ENCODE data around the gene MOB3A. TPM values are rescaled to one million over a fixed set of nuclear protein-coding genes. Genes with fewer than 3 reads are reported as not detected.
A peak's percentile ranks its signal among the peaks of the same experiment; 100 is the strongest.

The MOB3A gene
- polyA plus RNA-seq, 1 donor (not counting 4 experiments of a cell fraction or from before 2014, with no cell fraction given), result 34.2 TPM

- FAIRE-seq, result no peak
- Histone ChIP-seq H3K4me1 (ENCODE audit: control insufficient read depth, extremely low read depth, insufficient read depth, low read length) (peaks cover 48% of the 10 kb centered on the region), H2AFZ (ENCODE audit: control insufficient read depth, low read length) (peak overlapping the region; percentile 26), H3K9me3 (ENCODE audit: control insufficient read depth, low read depth, low read length) (no peaks in the 10 kb centered on the region), H3K4me2 (ENCODE audit: control insufficient read depth, extremely low read depth, insufficient read depth, low read depth, low read length) (no peak overlapping the region), H3K4me3 (ENCODE audit: control insufficient read depth in 2 of 3, extremely low read depth in 1 of 3, insufficient read depth in 2 of 3, low read depth in 1 of 3, low read length in 3 of 3) (no peak overlapping the region), H3K9ac (ENCODE audit: control insufficient read depth, extremely low read depth, insufficient read depth, low read length) (no peak overlapping the region), H3K36me3 (ENCODE audit: control insufficient read depth in 2 of 2, extremely low read depth in 1 of 2, insufficient read depth in 2 of 2, low read length in 2 of 2) (peaks cover 0 to under 1% of the 10 kb centered on the region in 2 experiments), H3K9me1 (ENCODE audit: control insufficient read depth, extremely low read depth, insufficient read depth, low read length) (no peaks in the 10 kb centered on the region), H3K79me2 (ENCODE audit: control insufficient read depth, insufficient read depth, low read length) (peaks cover 9% of the 10 kb centered on the region), H4K20me1 (ENCODE audit: control insufficient read depth, extremely low read depth, insufficient read depth, low read length) (no peaks in the 10 kb centered on the region), H3K27ac (ENCODE audit: control insufficient read depth, insufficient read depth, low read length) (no peak overlapping the region), H3K27me3 (ENCODE audit: control insufficient read depth, extremely low read depth, insufficient read depth, low read length) (no peaks in the 10 kb centered on the region)
- DNase-seq (ENCODE audit: low read depth, low spot score), result no peak
- TF ChIP-seq CTCF (optimal IDR thresholded peaks at IDR 0.05 in 1 of 3, IDR thresholded peaks at IDR 0.05 in 1 of 3, conservative IDR thresholded peaks at IDR 0.05 in 1 of 3; ENCODE audit: extremely low read depth in 1 of 3, insufficient read depth in 2 of 3, low read length in 3 of 3) (no peak), EZH2 (IDR thresholded peaks at IDR 0.05; ENCODE audit: low read length) (no peak)
- dilution Hi-C loops (cut with MboI; ENCODE audit: extremely low pct_ligation_motif_present, low sequenced_read_pairs), result no loop called here
These were observed 41.4 kb downstream of the MOB3A start for GRCh38 chr19:2054763-2055162.

GRCh38 chr19:2053601-2054389 is 42.3 kb downstream of the MOB3A start:
- no peak for DNase-seq (ENCODE audit: low read depth, low spot score)
- Histone ChIP-seq H3K27me3 (ENCODE audit: control insufficient read depth, extremely low read depth, insufficient read depth, low read length) (no peaks in the 10 kb centered on the region), H2AFZ (ENCODE audit: control insufficient read depth, low read length) (no peak overlapping the region), H3K4me3 (ENCODE audit: control insufficient read depth in 2 of 3, extremely low read depth in 1 of 3, insufficient read depth in 2 of 3, low read depth in 1 of 3, low read length in 3 of 3) (no peak overlapping the region), H3K4me1 (ENCODE audit: control insufficient read depth, extremely low read depth, insufficient read depth, low read length) (peaks cover 49% of the 10 kb centered on the region), H3K79me2 (ENCODE audit: control insufficient read depth, insufficient read depth, low read length) (peaks cover 19% of the 10 kb centered on the region), H3K4me2 (ENCODE audit: control insufficient read depth, extremely low read depth, insufficient read depth, low read depth, low read length) (no peak overlapping the region), H3K9ac (ENCODE audit: control insufficient read depth, extremely low read depth, insufficient read depth, low read length) (no peak overlapping the region), H3K9me1 (ENCODE audit: control insufficient read depth, extremely low read depth, insufficient read depth, low read length) (peaks cover 3% of the 10 kb centered on the region), H3K9me3 (ENCODE audit: control insufficient read depth, low read depth, low read length) (no peaks in the 10 kb centered on the region), H3K36me3 (ENCODE audit: control insufficient read depth in 2 of 2, extremely low read depth in 1 of 2, insufficient read depth in 2 of 2, low read length in 2 of 2) (peaks cover 2 to 8% of the 10 kb centered on the region in 2 experiments), H3K27ac (ENCODE audit: control insufficient read depth, insufficient read depth, low read length) (no peak overlapping the region), H4K20me1 (ENCODE audit: control insufficient read depth, extremely low read depth, insufficient read depth, low read length) (peaks cover 8% of the 10 kb centered on the region)
- no peak for FAIRE-seq
- no peak for TF ChIP-seq CTCF (optimal IDR thresholded peaks at IDR 0.05 in 1 of 3, IDR thresholded peaks at IDR 0.05 in 1 of 3, conservative IDR thresholded peaks at IDR 0.05 in 1 of 3; ENCODE audit: extremely low read depth in 1 of 3, insufficient read depth in 2 of 3, low read length in 3 of 3)
- TF ChIP-seq EZH2 (IDR thresholded peaks at IDR 0.05; ENCODE audit: low read length), result no peak
- dilution Hi-C loops (cut with MboI; ENCODE audit: extremely low pct_ligation_motif_present, low sequenced_read_pairs), result no loop called here
